NCI-H226 (cell line): Measurements from ENCODE around the gene LPAR1.
"Not testable (repeated sequence)": the region's sequence is repeated elsewhere in the genome, so short reads cannot be mapped to it uniquely, and the experiment has no call there.

Experiments used
- DNase-seq: peaks from one replicate; pipeline ENCODE4 v3.0.0-alpha.2; 2015

The LPAR1 gene, protein sequence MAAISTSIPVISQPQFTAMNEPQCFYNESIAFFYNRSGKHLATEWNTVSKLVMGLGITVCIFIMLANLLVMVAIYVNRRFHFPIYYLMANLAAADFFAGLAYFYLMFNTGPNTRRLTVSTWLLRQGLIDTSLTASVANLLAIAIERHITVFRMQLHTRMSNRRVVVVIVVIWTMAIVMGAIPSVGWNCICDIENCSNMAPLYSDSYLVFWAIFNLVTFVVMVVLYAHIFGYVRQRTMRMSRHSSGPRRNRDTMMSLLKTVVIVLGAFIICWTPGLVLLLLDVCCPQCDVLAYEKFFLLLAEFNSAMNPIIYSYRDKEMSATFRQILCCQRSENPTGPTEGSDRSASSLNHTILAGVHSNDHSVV

DNA sequence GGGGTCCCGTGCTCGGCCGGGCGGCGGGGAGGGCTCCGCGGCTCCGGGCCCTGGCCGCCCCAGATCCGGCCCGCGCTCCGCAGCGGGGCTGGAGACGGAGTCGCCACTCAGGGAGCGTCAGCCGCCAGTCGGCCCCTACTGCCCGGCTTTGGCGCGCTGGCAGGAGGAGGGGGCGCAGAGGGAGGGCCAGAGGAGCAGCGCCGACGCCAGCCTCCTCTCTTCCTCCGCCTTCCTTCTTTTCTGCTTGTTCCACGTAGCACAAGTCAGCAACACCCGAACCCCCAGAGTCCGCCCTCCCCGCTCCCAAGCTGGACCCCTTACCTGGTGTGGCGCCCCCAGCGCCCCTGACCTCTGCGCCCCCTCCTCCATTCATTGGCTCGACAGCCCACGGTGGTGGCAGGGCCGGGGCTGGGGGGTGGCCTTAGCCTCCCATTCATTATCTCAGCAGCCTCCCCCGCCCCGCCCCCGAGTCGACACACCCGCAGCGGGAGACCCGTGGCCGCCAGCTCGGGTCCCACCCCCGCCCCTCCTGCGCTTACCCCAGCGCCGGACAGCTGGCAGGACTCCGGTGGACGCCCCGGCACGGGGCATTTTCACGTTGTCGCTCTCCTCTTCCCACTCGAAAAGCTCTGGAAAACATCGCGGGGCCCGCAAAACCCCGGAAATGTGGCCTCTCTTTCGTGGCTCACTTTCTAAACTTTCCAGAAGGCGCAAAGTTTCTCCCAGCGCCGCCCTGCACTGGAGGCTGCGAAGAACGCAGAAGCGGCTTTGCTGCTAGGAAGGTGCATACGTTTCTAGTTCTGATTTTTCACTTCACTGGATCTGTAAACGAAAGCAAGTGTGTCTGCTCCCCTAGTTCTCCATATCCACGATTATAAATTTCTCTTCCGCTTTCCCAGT, at the start of gene LPAR1:
Gene LPAR1 (minus strand): TSS at position 140 of the 900 bp plus-strand sequence. CDS start 66,353 bp downstream, outside the sequence.
- DNase-seq: no peak

DNA sequence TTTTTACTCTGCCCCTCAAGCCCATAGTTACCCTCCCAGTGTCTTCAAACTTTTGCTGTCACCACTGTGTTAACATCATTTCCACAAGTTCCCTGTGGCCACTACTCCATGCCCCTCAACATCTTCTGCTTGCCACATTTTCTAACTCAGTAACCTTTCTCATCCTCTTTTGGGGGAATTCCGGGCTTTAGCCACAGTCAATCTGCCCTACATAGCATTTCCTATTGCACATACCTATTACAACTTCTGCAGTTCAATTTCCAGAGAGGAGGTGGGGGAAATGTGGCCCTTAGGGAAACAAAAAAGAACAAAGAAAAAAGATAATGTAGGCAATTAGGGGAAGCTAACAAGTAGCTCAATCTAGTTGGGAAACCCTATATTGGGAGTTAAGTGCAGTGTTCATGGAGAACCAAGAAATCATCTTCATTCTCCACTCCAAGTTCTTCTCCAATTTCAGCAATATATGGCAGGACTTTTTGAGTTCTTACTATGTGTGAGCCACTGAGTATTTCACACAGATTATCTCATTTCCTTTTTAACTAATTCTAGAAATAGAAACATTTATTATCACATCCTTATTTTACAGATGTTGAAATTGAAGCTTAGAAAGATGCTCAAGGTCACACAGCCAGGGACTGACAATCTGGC, 40.2 kb upstream of the LPAR1 start:
- peak; percentile 9 for DNase-seq

DNA sequence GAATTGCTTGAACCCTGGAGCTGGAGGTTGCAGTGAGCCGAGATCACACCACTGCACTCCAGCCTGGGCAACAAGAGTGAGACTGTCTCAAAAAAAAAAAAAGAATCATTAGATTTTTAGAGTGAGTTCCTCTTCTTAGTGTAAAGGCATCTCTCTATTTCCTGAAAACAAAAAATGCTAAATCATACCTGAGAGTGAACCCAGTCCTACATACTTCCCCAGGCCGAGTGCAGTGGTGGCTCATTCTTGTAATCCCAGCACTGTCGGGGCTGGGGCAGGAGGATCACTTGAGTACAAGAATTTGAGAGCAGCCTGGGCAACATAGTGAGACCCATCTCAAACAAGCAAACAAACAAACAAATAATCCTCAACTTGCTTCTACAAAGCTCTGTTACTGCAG, 38.2 kb upstream of the LPAR1 start:
- DNase-seq: no peak

DNA sequence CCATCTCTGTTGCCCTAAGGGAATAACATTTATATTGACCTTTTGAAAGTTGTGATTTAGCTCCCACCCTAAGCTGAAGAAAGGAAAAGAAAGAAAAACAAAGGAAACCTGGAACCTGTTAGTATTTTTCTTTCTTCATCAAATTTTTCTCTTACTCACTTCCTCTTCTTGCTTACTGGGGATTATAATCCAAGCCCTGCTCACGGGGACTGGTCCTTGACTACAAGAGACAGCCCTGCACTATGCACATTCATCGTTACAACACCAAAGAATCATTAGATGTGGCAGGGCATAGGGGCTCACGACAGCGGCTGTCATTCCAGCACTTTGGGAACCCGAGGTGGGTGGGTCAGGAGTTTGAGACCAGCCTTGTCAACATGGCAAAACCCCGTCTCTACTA, 37.8 kb upstream of the LPAR1 start:
- DNase-seq: no peak

DNA sequence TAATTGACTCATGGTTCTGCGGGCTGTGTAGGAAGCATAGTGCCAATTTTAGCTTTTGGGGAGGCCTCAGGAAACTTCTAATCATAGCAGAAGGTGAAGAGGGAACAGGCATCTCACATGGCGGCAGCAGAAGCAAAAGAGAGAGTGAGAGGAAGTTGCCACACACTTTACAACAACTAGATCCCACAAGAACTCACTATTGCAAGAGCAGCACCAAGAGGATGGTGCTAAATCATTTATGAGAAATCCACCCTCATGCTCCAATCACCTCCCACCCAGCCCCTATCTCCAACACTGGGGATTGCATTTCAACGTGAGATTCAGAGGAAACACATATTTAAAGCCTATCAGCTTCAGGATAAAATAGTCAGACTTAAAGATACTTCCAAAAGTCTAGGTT, 36.1 kb upstream of the LPAR1 start:
- no peak for DNase-seq

GRCh38 chr9:111069183-111069582, 30.9 kb upstream of the LPAR1 start:
- no peak for DNase-seq

DNA sequence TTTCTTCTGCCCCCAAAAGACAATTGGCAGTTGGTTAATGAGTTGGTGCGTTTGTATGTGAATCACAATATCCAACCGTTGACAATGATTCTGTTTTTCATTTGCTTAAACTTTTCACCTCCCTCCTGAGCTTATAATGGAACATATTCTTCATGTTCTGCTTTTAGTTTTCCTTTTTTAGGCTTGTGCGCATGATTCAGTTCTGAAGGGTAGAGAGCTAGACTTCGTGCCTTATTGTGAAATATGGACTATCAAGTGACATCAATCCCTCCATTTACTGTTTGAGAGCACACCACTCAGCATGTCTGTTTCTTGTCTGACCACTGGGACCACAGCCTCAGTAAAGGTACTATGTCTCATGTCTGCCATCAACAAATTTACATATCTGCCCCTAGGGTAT, 30.5 kb upstream of the LPAR1 start:
- DNase-seq: no peak

- DNase-seq: no peak
Observed at GRCh38 chr9:111068383-111068730, 30.1 kb upstream of the LPAR1 start.

GRCh38 chr9:111066468-111066867, 28.2 kb upstream of the LPAR1 start:
- no peak for DNase-seq

DNA sequence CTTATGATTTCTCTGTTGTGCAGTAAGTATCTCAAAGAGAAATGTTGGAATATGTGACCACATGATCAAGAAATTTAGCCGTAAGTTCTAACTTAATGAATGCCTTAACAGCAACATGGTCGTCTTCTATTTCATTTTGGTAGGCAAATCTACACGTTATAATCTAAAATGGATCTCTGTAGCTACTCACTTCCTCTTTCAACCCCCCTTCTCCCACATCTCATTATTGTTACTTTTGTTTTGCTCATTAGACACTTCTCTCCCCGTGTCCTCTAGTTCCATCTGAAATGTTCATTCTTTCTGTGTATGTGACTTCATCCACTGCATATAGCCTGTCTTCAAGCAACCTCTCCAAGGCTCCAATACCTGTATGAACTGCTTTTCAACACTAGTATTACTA, 27.1 kb upstream of the LPAR1 start:
- no peak for DNase-seq

GRCh38 chr9:111064160-111064837, 26.0 kb upstream of the LPAR1 start:
- no peak for DNase-seq

DNA sequence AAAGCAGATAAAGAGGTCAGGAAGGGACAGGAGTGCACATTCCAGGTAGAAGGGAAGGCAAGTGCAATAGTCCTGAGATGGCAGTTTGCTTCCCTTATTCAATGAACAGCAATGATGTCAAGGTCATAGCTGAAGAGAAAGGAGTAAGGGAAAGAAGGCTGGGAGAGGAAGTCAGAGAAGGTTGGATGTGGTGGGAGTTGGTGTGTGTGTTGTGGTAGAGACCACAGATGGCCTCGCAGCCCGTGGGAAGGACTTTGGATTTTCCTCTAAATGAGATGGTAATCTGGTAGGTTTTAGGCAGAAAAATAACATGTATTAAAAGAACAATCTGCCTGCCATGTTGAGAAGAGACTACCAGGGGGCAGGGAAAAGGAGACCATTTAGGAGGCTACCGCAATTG, 25.1 kb upstream of the LPAR1 start:
- no peak for DNase-seq

- no peak for DNase-seq
Observed at GRCh38 chr9:111058166-111058565, 19.9 kb upstream of the LPAR1 start.

DNA sequence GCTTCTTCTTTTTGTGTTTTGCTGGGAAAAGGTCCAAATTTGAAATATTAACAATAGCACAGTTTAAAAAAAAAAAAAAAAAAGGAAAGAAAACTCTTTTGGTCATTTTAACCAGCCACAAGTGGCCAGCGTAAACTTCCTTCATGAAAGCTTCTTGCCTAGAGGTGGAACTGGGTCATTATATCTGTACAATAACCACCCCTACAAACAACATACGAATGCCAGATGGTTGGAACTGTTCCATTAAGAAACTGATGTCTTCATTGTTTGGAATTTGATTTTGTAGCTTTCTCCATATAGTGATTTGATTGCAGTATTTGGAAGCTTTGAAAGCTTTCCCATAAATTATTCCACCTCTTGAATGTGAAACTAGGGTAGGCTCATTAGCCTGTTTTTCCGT, 18.3 kb upstream of the LPAR1 start:
- DNase-seq: no peak

DNA sequence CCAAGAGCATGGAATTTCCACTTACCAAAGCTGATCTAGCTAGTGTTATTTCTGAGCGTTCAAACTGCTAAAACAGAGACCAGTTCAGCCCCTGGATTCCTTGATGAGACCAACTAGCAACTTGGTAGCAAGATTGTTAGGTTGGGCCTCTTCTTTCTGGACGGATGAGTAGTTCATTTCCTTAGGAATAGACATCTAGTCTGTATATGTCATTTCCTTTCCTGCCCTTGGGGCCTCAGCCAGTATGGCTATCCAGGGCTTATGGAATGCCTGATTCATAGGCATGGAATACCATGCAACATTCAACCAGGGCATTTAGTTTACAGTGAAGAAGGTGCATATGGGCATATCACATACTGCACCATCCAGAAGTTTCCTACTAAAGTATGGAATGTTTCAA, 14.5 kb upstream of the LPAR1 start:
- peak; percentile 87 for DNase-seq

DNA sequence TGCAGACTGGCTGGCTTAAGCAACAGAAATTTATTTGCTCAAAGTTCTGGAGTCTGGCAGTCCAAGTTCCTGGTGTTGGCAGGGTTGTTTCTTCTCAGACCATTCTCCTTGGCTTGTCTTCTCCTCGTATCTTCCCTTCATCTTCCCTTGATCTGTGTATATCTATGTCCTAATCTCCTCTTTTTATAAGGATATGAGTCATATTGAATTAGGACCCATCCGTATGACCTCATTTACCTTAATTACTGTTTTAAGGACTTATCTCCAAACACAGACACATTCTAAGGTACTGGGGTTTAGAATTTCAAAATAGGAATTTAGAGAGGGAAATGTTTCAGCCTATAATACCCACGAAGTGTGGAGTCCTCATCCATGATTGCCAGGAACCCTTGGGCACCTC, 13.1 kb upstream of the LPAR1 start:
- no peak for DNase-seq

DNA sequence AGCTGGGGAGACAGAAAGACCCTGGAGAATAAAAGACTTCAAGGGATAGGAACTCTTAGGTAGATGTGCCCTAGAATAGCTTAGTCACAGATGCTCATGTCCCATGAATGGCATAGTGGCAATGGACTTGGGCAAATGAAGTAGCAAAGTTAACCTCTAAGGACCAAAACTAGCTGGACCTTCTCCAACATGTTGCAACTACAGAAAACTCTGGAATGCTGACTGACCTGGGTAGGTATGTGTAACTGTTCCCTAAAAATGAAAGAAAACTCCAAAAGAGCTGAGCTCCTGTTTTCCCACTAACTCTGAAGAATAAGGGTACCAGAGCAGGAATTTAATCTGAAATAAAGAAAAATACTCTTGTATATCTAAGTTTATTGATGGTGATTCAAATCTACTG, 12.5 kb upstream of the LPAR1 start:
- DNase-seq: peak; percentile 24

- not testable (repeated sequence) for DNase-seq
Observed at GRCh38 chr9:111047287-111047686, 9.0 kb upstream of the LPAR1 start.

GRCh38 chr9:111041902-111042301, 3.6 kb upstream of the LPAR1 start:
- DNase-seq: no peak

DNA sequence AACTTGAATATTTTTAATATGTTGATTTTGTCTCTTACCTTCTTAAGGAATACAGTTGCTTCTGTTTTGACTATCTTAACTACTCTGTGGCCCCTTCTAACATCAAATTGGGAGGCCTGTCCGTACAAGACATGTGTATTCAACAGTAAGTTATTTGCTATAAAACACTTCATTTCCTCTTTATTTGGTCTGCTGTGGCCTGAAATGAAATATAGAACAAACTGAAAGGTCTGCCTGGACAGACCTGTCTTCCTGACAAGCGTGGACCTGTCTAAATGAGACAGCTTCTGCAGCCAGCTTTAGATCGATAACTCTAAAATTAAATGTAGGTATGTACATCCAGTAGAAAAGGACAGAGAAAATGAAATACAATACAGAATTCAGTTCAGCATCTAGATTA, 2.2 kb upstream of the LPAR1 start:
- no peak for DNase-seq

DNA sequence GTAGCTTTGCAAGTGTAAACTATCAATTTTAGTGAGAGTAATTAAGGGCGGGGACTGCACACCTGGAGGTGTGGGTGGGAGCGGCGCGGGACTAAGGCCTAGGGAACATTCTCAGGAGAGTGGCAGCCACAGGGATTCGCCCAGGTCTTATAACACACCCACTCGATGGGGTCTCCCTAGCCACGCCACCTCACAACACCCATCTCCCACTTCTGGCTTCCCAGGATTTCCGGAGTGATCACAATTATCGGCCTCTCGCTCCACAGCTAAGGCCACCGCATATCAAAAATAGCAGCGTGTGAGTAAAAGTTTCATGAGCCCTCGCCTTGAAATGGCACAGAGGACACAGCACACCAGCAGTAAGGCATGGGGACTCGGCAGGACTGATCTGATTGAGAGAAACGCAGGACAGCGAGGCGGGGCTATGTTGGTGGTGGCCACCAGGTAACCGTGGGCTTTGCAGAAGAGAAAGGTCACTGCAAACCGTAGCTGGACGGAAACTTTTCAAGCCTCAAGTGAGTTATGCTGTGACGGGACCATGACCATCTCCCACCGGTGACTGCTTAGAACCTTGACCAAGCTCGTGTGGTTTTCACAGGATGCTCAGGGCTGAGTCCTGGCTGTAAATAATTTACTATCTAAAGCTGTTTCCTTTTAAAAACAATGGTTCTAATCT, 1.1 kb upstream of the LPAR1 start:
- DNase-seq: no peak

GRCh38 chr9:111037708-111038330, 451 bp downstream of the LPAR1 start:
- peak; percentile 14 for DNase-seq
